HEK293T (cell line): ENCODE data around the gene ABCA9.

Source experiments
- ARNT ChIP-seq: fragments of 450-650 bp; IDR thresholded peaks from 2 replicates; pipeline ENCODE4 v1.6.1; 2017; ENCODE audit warnings: mild to moderate bottlenecking
- BHLHE40 ChIP-seq: fragments of 450-650 bp; IDR thresholded peaks from 2 replicates; pipeline ENCODE4 v1.6.1; 2016; ENCODE audit warnings: mild to moderate bottlenecking, moderate library complexity, borderline replicate concordance
- CTBP1 ChIP-seq: fragments of 450-650 bp; IDR thresholded peaks from 2 replicates; pipeline ENCODE4 v1.6.1; 2016; ENCODE audit warnings: borderline replicate concordance
- ELF4 ChIP-seq: fragments of 450-650 bp; IDR thresholded peaks from 2 replicates; pipeline ENCODE4 v1.6.1; 2017; ENCODE audit warnings: antibody characterized with exemption
- FOXA1 ChIP-seq: fragments of 450-650 bp; IDR thresholded peaks from 2 replicates; pipeline ENCODE4 v1.6.1; 2016; ENCODE audit warnings: mild to moderate bottlenecking
- FOXK2 ChIP-seq: fragments of 450-650 bp; IDR thresholded peaks from 2 replicates; pipeline ENCODE4 v1.6.1; 2016; ENCODE audit warnings: mild to moderate bottlenecking
- FOXM1 ChIP-seq: fragments of 450-650 bp; IDR thresholded peaks from 2 replicates; pipeline ENCODE4 v1.6.1; 2017; ENCODE audit warnings: mild to moderate bottlenecking, borderline replicate concordance
- LEF1 ChIP-seq: fragments of 450-650 bp; IDR thresholded peaks from 2 replicates; pipeline ENCODE4 v1.6.1; 2017; ENCODE audit warnings: mild to moderate bottlenecking, borderline replicate concordance
- PKNOX1 ChIP-seq: fragments of 450-650 bp; IDR thresholded peaks from 2 replicates; pipeline ENCODE4 v1.6.1; 2016
- SP1 ChIP-seq: fragments of 450-650 bp; IDR thresholded peaks from 2 replicates; pipeline ENCODE4 v1.6.1; 2017
- SUZ12 ChIP-seq: fragments of 450-650 bp; IDR thresholded peaks from 2 replicates; pipeline ENCODE4 v1.6.1; 2016; ENCODE audit warnings: mild to moderate bottlenecking
- TARDBP ChIP-seq: fragments of 450-650 bp; IDR thresholded peaks from 2 replicates; pipeline ENCODE4 v1.6.1; 2016
- ZNF384 ChIP-seq: fragments of 450-650 bp; IDR thresholded peaks from 2 replicates; pipeline ENCODE4 v1.6.1; 2016

GRCh38 chr17:69069226-69069750, 8.6 kb upstream of the ABCA9 start:
- TF ChIP-seq BHLHE40 (no peak), FOXA1 (no peak), CTBP1 (no peak), TARDBP (no peak), PKNOX1 (no peak), LEF1 (no peak), ELF4 (no peak), SUZ12 (no peak), SP1 (no peak), FOXM1 (no peak), ZNF384 (no peak), FOXK2 (no peak), ARNT (no peak)
